ENCODE measurements around the gene SMCO2.

Gene SMCO2

DNA sequence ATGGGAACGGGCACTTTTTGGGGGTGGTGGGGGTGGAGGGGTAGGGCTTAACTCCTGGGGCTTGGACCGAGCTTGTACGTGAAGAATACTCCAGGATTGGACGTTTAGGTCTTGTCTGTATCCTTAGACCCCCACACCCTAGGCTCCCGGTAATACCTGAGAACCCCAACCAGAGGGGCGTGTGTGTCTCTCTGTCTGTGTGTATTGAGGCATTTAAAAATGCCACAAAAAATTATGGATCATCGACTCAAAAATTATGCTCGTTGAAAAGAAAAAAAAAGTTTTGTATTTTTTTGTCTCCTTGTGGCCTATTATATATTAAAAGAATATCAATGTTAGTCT is 77.9 kb downstream of the SMCO2 start:
- no peak for TF ChIP-seq POLR2AphosphoS5 (IDR thresholded peaks at IDR 0.05; ENCODE audit: low read depth, low read length)
- TF ChIP-seq TAF1 (IDR thresholded peaks at IDR 0.05; ENCODE audit: borderline replicate concordance, insufficient read depth, low read length): no peak

DNA sequence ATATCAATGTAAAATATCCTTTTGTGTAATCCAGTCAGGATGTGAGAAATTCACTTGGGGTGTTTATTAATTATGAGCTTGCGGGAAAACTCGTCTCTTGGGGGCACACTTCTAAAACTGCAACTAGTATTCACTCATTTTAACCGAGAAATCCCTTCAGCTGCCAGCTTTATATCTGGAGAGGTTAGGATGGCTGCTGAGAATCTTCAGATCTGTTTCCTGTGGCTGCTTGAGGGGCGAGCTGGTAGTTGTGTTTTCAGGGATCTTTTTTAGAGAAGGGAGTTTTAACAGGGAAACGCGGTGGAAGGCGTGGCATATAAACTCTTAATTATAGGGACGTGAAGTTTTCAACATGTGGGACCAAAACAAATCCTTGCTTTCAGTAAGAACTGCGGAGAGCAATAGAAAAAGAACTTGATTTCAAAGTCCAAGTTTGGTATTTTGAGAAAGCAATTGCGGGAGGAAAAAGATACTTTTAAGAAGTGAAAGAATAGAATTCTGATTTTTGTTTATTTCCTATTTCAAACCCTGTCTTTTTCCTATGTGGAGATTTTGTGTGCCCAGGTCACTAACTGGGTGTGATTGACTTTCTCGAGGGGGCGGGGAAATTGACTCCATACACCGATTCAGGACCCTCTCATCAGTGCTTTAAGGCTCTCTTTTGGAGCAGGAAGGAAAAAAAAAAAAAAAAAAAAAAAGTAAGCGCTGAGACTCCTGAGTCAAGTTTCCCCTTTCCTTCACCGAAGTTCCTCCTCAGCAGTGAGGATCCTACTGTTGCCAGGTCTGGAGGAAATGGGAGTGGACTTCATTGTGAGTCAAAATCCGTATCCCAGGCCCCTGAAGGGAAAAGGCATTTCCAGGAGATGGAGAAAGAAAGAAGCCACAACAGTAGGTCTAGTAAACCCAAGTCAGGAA is 78.6 kb downstream of the SMCO2 start:
- TF ChIP-seq TAF1 (IDR thresholded peaks at IDR 0.05; ENCODE audit: borderline replicate concordance, insufficient read depth, low read length): no peak
- TF ChIP-seq, protein P1, sequence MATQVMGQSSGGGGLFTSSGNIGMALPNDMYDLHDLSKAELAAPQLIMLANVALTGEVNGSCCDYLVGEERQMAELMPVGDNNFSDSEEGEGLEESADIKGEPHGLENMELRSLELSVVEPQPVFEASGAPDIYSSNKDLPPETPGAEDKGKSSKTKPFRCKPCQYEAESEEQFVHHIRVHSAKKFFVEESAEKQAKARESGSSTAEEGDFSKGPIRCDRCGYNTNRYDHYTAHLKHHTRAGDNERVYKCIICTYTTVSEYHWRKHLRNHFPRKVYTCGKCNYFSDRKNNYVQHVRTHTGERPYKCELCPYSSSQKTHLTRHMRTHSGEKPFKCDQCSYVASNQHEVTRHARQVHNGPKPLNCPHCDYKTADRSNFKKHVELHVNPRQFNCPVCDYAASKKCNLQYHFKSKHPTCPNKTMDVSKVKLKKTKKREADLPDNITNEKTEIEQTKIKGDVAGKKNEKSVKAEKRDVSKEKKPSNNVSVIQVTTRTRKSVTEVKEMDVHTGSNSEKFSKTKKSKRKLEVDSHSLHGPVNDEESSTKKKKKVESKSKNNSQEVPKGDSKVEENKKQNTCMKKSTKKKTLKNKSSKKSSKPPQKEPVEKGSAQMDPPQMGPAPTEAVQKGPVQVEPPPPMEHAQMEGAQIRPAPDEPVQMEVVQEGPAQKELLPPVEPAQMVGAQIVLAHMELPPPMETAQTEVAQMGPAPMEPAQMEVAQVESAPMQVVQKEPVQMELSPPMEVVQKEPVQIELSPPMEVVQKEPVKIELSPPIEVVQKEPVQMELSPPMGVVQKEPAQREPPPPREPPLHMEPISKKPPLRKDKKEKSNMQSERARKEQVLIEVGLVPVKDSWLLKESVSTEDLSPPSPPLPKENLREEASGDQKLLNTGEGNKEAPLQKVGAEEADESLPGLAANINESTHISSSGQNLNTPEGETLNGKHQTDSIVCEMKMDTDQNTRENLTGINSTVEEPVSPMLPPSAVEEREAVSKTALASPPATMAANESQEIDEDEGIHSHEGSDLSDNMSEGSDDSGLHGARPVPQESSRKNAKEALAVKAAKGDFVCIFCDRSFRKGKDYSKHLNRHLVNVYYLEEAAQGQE (IDR thresholded peaks at IDR 0.05; ENCODE audit: insufficient read depth in 1 of 2, low read depth in 2 of 2, low read length in 2 of 2): no peak
- TF ChIP-seq SIN3A (IDR thresholded peaks at IDR 0.05; ENCODE audit: borderline replicate concordance, insufficient read depth, low read length): no peak
- no peak for TF ChIP-seq POLR2AphosphoS5 (IDR thresholded peaks at IDR 0.05; ENCODE audit: low read depth, low read length)
- TF ChIP-seq FOXP2 (optimal IDR thresholded peaks at IDR 0.05; ENCODE audit: borderline replicate concordance, extremely low read depth, extremely low read length, insufficient read depth): no peak

GRCh38 chr12:27527512-27527911 is 81.0 kb downstream of the SMCO2 start:
- no peak for TF ChIP-seq SIN3A (IDR thresholded peaks at IDR 0.05; ENCODE audit: borderline replicate concordance, insufficient read depth, low read length)
- TF ChIP-seq POLR2AphosphoS5 (IDR thresholded peaks at IDR 0.05; ENCODE audit: low read depth, low read length): no peak
- no peak for TF ChIP-seq TAF1 (IDR thresholded peaks at IDR 0.05; ENCODE audit: borderline replicate concordance, insufficient read depth, low read length)
- TF ChIP-seq, protein P1 (IDR thresholded peaks at IDR 0.05; ENCODE audit: insufficient read depth in 1 of 2, low read depth in 2 of 2, low read length in 2 of 2): no peak
- no peak for TF ChIP-seq FOXP2 (optimal IDR thresholded peaks at IDR 0.05; ENCODE audit: borderline replicate concordance, extremely low read depth, extremely low read length, insufficient read depth)

DNA sequence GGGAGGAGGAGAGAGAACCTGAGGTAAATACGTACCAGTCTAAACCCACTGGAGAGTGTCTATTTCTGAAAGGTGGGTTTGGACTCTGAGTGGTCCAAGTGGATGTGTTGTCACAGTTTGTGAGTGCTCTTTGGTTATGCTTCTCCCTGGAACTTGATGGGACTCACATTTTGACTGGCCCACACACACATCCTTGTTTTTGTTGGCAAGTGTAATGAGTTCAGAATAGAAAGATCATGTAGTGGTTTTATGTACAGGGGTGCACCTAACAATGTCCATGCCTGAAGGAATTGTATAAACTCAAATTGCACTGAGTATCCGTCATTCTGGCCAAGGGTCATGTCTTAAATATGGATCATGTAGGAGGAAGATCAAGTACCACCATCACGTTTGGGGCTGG is 82.3 kb downstream of the SMCO2 start:
- no peak for TF ChIP-seq FOXP2 (optimal IDR thresholded peaks at IDR 0.05; ENCODE audit: borderline replicate concordance, extremely low read depth, extremely low read length, insufficient read depth)
- TF ChIP-seq POLR2AphosphoS5 (IDR thresholded peaks at IDR 0.05; ENCODE audit: low read depth, low read length): no peak
- TF ChIP-seq SIN3A (IDR thresholded peaks at IDR 0.05; ENCODE audit: borderline replicate concordance, insufficient read depth, low read length): no peak
- TF ChIP-seq, protein P1 (IDR thresholded peaks at IDR 0.05; ENCODE audit: insufficient read depth in 1 of 2, low read depth in 2 of 2, low read length in 2 of 2): no peak
- TF ChIP-seq TAF1 (IDR thresholded peaks at IDR 0.05; ENCODE audit: borderline replicate concordance, insufficient read depth, low read length): no peak

DNA sequence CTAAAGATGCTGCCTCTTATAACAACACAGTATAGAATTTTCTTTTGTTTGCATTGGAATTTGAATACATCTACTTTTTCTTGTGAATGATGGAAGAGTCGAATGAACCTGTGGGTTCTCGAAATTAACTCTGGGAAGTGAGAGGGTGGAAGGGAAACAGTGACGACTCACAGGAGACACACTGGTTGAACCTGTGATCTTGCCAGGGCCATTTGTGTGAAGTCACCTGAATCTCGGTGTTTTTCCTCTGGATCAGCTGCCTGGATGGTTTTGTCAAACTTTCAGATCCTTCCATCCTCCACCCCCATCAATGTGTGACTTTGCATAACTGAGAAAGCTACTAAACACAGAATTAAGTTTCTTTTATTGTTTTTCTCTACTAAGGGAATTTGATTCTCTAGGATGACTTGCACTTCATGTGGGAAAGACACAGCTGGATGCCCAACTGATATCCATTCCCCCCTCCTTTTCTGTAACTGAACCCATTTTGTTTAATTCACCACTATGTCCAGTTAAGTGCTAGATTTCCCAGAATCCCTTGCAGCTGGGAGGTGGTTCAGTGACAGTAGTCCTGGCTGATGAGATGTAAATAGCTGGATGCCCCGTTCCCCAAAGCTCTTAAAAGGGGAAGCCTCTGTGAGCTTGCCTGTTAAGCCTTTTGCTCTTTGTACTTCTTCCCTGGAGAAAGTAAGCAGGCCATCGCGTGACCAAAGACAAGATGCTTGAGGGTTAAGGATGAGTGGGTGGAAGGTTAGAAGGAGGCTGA is 83.8 kb downstream of the SMCO2 start:
- TF ChIP-seq TAF1 (IDR thresholded peaks at IDR 0.05; ENCODE audit: borderline replicate concordance, insufficient read depth, low read length) (no peak), SIN3A (IDR thresholded peaks at IDR 0.05; ENCODE audit: borderline replicate concordance, insufficient read depth, low read length) (no peak), FOXP2 (optimal IDR thresholded peaks at IDR 0.05; ENCODE audit: borderline replicate concordance, extremely low read depth, extremely low read length, insufficient read depth) (no peak), POLR2AphosphoS5 (IDR thresholded peaks at IDR 0.05; ENCODE audit: low read depth, low read length) (no peak)
- TF ChIP-seq, protein P1 (IDR thresholded peaks at IDR 0.05; ENCODE audit: insufficient read depth in 1 of 2, low read depth in 2 of 2, low read length in 2 of 2): no peak
